SU-DHL-6 (cell line): Measurements from ENCODE around the gene OR2A12.

Experiments used
- EZH2phosphoT487 ChIP-seq: fragments of 200-600 bp; sonication (generic), shearing (Covaris generic); conservative IDR thresholded peaks from 2 replicates; pipeline ENCODE4 v1.6.1; 2018; ENCODE audit warnings: mild to moderate bottlenecking, antibody characterized with exemption, low read length, moderate library complexity, mixed read lengths
- TF ChIP-seq, protein P1 (sequence below): fragments of 200-600 bp; sonication (generic); IDR thresholded peaks from one replicate; pipeline ENCODE4 v1.5.1; 2017; ENCODE audit warnings: antibody characterized with exemption, mild to moderate bottlenecking, low read length, moderate library complexity; ENCODE audit not compliant: insufficient read depth, poor library complexity, severe bottlenecking

GRCh38 chr7:144098776-144099175, 12.7 kb downstream of the OR2A12 start:
- TF ChIP-seq, protein P1, sequence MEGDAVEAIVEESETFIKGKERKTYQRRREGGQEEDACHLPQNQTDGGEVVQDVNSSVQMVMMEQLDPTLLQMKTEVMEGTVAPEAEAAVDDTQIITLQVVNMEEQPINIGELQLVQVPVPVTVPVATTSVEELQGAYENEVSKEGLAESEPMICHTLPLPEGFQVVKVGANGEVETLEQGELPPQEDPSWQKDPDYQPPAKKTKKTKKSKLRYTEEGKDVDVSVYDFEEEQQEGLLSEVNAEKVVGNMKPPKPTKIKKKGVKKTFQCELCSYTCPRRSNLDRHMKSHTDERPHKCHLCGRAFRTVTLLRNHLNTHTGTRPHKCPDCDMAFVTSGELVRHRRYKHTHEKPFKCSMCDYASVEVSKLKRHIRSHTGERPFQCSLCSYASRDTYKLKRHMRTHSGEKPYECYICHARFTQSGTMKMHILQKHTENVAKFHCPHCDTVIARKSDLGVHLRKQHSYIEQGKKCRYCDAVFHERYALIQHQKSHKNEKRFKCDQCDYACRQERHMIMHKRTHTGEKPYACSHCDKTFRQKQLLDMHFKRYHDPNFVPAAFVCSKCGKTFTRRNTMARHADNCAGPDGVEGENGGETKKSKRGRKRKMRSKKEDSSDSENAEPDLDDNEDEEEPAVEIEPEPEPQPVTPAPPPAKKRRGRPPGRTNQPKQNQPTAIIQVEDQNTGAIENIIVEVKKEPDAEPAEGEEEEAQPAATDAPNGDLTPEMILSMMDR = no peak
- TF ChIP-seq EZH2phosphoT487 = no peak
